Hematopoietic multipotent progenitor cell treated with erythropoietin and hydrocortisone succinate and interleukin-3 and kit ligand, for 15 days (in vitro differentiated cells): ENCODE results near the gene TOMM70.
A peak's percentile ranks its signal among the peaks of the same experiment; 100 is the strongest.

Experiments used
- DNase-seq: peaks from one replicate; pipeline ENCODE4 v3.0.0-alpha.2; 2015; ENCODE audit warnings: low spot score

The TOMM70 gene

GRCh38 chr3:100411091-100411982, 10.4 kb upstream of the TOMM70 start:
- DNase-seq, result no peak

- no peak for DNase-seq
Observed at GRCh38 chr3:100407977-100408532, 7.2 kb upstream of the TOMM70 start.

- no peak for DNase-seq
Observed at GRCh38 chr3:100407164-100407563, 6.3 kb upstream of the TOMM70 start.

GRCh38 chr3:100404250-100404548, 3.3 kb upstream of the TOMM70 start:
- DNase-seq, result no peak

- no peak for DNase-seq
Observed at GRCh38 chr3:100403362-100404249, 2.7 kb upstream of the TOMM70 start.

- no peak for DNase-seq
Observed at GRCh38 chr3:100402891-100403290, 2.0 kb upstream of the TOMM70 start.

GRCh38 chr3:100402256-100402655, 1.4 kb upstream of the TOMM70 start:
- no peak for DNase-seq

- DNase-seq, result no peak
Observed at GRCh38 chr3:100401674-100402041, 769 bp upstream of the TOMM70 start.

GRCh38 chr3:100400419-100400779, 490 bp downstream of the TOMM70 start:
- peak; percentile 30 for DNase-seq

- no peak for DNase-seq
Observed at GRCh38 chr3:100399341-100400071, 1.4 kb downstream of the TOMM70 start.

GRCh38 chr3:100396967-100397366, 3.9 kb downstream of the TOMM70 start:
- no peak for DNase-seq

GRCh38 chr3:100395679-100396431, 5.0 kb downstream of the TOMM70 start:
- DNase-seq, result no peak

- DNase-seq, result no peak
Observed at GRCh38 chr3:100389025-100389424, 11.9 kb downstream of the TOMM70 start.

GRCh38 chr3:100386437-100387074, 14.3 kb downstream of the TOMM70 start:
- DNase-seq, result no peak

GRCh38 chr3:100384733-100385525, 16.0 kb downstream of the TOMM70 start:
- no peak for DNase-seq

- no peak for DNase-seq
Observed at GRCh38 chr3:100376301-100376700, 24.6 kb downstream of the TOMM70 start.

- DNase-seq, result no peak
Observed at GRCh38 chr3:100374521-100374920, 26.4 kb downstream of the TOMM70 start.

GRCh38 chr3:100370756-100371155, 30.1 kb downstream of the TOMM70 start:
- DNase-seq, result no peak

- no peak for DNase-seq
Observed at GRCh38 chr3:100368441-100368840, 32.4 kb downstream of the TOMM70 start.

GRCh38 chr3:100366424-100366823, 34.5 kb downstream of the TOMM70 start:
- DNase-seq, result no peak
